H1 (cell line): Measurements from ENCODE around the gene KCNJ12.
"Not testable (repeated sequence)": the region's sequence is repeated elsewhere in the genome, so short reads cannot be mapped to it uniquely, and the experiment has no call there.

Experiments used
- CBX8 ChIP-seq: fragments of 300-800, 300-1000 bp; sonication (generic); IDR thresholded peaks from 2 replicates; pipeline ENCODE4 v1.7.1; 2016; ENCODE audit warnings: low read depth, low read length, borderline replicate concordance
- CHD1 ChIP-seq: IDR thresholded peaks from 2 replicates; pipeline ENCODE4 v1.6.1; 2012; ENCODE audit warnings: low read depth, low read length, improper control_type of control experiment
- EGR1 ChIP-seq: IDR thresholded peaks from 2 replicates; pipeline ENCODE4 v1.6.1; 2011; ENCODE audit warnings: low read depth, low read length, borderline replicate concordance
- JUN ChIP-seq: IDR thresholded peaks from 2 replicates; pipeline ENCODE4 v1.6.1; 2011; ENCODE audit warnings: low read depth, mild to moderate bottlenecking, improper control_type of control experiment, low read length
- JUND ChIP-seq: IDR thresholded peaks from 2 replicates; pipeline ENCODE4 v1.6.1; 2011; ENCODE audit warnings: mild to moderate bottlenecking, improper control_type of control experiment, low read length
- NRF1 ChIP-seq: IDR thresholded peaks from 2 replicates; pipeline ENCODE4 v1.6.1; 2011; ENCODE audit warnings: mild to moderate bottlenecking, low read depth, low read length, improper control_type of control experiment
- POLR2A ChIP-seq, 2 experiments: IDR thresholded peaks; 1 replicate in 1 of 2; 2 replicates in 1 of 2; pipeline ENCODE4 v1.6.1; 2011; ENCODE audit warnings: low read depth in 2 of 2, low read length in 2 of 2, mild to moderate bottlenecking in 2 of 2; ENCODE audit errors: control extremely low read depth in 1 of 2
- POLR2AphosphoS5 ChIP-seq: IDR thresholded peaks from 2 replicates; pipeline ENCODE4 v1.6.1; 2011; ENCODE audit warnings: low read depth, low read length
- RBBP5 ChIP-seq: IDR thresholded peaks from 2 replicates; pipeline ENCODE4 v1.7.1; 2012; ENCODE audit warnings: low read depth, mild to moderate bottlenecking, inconsistent platforms, low read length, moderate library complexity, borderline replicate concordance
- RFX5 ChIP-seq: IDR thresholded peaks from 2 replicates; pipeline ENCODE4 v1.6.1; 2011; ENCODE audit warnings: low read depth, low read length, improper control_type of control experiment, borderline replicate concordance
- SP1 ChIP-seq: IDR thresholded peaks from 2 replicates; pipeline ENCODE4 v1.6.1; 2011; ENCODE audit warnings: low read depth, low read length
- SRF ChIP-seq: IDR thresholded peaks from 2 replicates; pipeline ENCODE4 v1.6.1; 2011; ENCODE audit warnings: mild to moderate bottlenecking, low read depth, low read length, moderate library complexity
- USF2 ChIP-seq: IDR thresholded peaks from 2 replicates; pipeline ENCODE4 v1.6.1; 2011; ENCODE audit warnings: low read length, improper control_type of control experiment
- TF ChIP-seq, protein P1 (sequence below), 3 experiments: IDR thresholded peaks; 1 replicate in 2 of 3; 2 replicates in 1 of 3; pipeline versions ENCODE4 v1.5.1 to v1.6.1; 2011; ENCODE audit warnings: low read length in 3 of 3, mild to moderate bottlenecking in 3 of 3, inconsistent platforms in 2 of 3, low read depth in 1 of 3, moderate library complexity in 1 of 3; ENCODE audit not compliant: insufficient read depth in 1 of 3; ENCODE audit errors: control extremely low read depth in 1 of 3

GRCh38 chr17:21414616-21415015 lies 38.5 kb downstream of the KCNJ12 start:
- not testable (repeated sequence) for TF ChIP-seq JUND; USF2; JUN; SRF; RFX5; CHD1; POLR2A (IDR thresholded peaks at IDR 0.05; ENCODE audit: control extremely low read depth in 1 of 2, low read depth in 2 of 2, low read length in 2 of 2); RBBP5; POLR2AphosphoS5; EGR1; NRF1; CBX8; SP1
- TF ChIP-seq, protein P1, sequence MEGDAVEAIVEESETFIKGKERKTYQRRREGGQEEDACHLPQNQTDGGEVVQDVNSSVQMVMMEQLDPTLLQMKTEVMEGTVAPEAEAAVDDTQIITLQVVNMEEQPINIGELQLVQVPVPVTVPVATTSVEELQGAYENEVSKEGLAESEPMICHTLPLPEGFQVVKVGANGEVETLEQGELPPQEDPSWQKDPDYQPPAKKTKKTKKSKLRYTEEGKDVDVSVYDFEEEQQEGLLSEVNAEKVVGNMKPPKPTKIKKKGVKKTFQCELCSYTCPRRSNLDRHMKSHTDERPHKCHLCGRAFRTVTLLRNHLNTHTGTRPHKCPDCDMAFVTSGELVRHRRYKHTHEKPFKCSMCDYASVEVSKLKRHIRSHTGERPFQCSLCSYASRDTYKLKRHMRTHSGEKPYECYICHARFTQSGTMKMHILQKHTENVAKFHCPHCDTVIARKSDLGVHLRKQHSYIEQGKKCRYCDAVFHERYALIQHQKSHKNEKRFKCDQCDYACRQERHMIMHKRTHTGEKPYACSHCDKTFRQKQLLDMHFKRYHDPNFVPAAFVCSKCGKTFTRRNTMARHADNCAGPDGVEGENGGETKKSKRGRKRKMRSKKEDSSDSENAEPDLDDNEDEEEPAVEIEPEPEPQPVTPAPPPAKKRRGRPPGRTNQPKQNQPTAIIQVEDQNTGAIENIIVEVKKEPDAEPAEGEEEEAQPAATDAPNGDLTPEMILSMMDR (IDR thresholded peaks at IDR 0.05; ENCODE audit: control extremely low read depth in 1 of 3, insufficient read depth in 1 of 3, low read depth in 1 of 3, low read length in 3 of 3): not testable (repeated sequence)
